AG04450 (cell line): Measurements from ENCODE around the gene GKN2. TPM values are rescaled to one million over a fixed set of nuclear protein-coding genes. Genes with fewer than 3 reads are reported as not detected.

ENCODE experiments used
- CTCF ChIA-PET: fragments of 300-600, 350-600 bp; formaldehyde crosslinking; extraction: SDS; loops from one replicate; lab custom pipeline; 2022; ENCODE audit warnings: antibody characterized with exemption, inconsistent platforms; lab: Charles Lee
- POLR2A ChIA-PET: fragments of 350-600 bp; formaldehyde crosslinking; extraction: SDS; loops from one replicate; lab custom pipeline; 2021; ENCODE audit warnings: antibody characterized with exemption, inconsistent platforms; lab: Yijun Ruan, JAX
- DNase-seq: peaks from one replicate; pipeline ENCODE4 v3.0.0-alpha.2; 2011; ENCODE audit warnings: low read depth, low spot score
- H3K27ac ChIP-seq: one replicate; pipeline ENCODE4 v1.5.1; 2012; ENCODE audit warnings: low read depth, low read length, control low read depth
- H3K27me3 ChIP-seq: one replicate; pipeline ENCODE4 v1.6.0; 2012; ENCODE audit warnings: low read length; ENCODE audit not compliant: control insufficient read depth, insufficient read depth
- H3K4me3 ChIP-seq: 2 replicates; pipeline ENCODE4 v1.5.1; 2011; ENCODE audit warnings: mild to moderate bottlenecking, low read depth, low read length, control low read depth
- H3K9me3 ChIP-seq: 2 replicates; pipeline ENCODE4 v1.5.1; 2012; ENCODE audit warnings: low read length; ENCODE audit not compliant: control insufficient read depth, insufficient read depth
- CTCF ChIP-seq: IDR thresholded peaks from 2 replicates; pipeline ENCODE4 v1.5.1; 2011; ENCODE audit warnings: low read depth, low read length, control low read depth, inconsistent platforms
- polyA plus RNA-seq: library from polyadenylated mRNA; depleted of rRNA; stranded (reverse); fragments of >200 nt; gene quantifications from 2 replicates; pipeline ENCODE4 v1.2.3, GENCODE V29; 2011

GKN2 gene
- polyA plus RNA-seq, 1 experiment, result not detected

- Histone ChIP-seq H3K4me3 (no peak overlapping the region), H3K9me3 (no peaks in the 10 kb centered on the region), H3K27me3 (no peaks in the 10 kb centered on the region), H3K27ac (no peak overlapping the region)
- POLR2A ChIA-PET, result no interaction called here
- TF ChIP-seq CTCF, result no peak
- no peak for DNase-seq
- CTCF ChIA-PET, result interaction anchor here (0.6 to 3.8 kb wide), 3 partner anchors 9 to 236 kb away, joined by 3 to 24 read pairs (median 10); no protein-coding TSS in a partner anchor
These were observed 794 bp downstream of the GKN2 start for GRCh38 chr2:68951899-68952298.

GRCh38 chr2:68948710-68949109, 4.0 kb downstream of the GKN2 start:
- no peak for TF ChIP-seq CTCF
- Histone ChIP-seq H3K27me3 (no peaks in the 10 kb centered on the region), H3K27ac (no peak overlapping the region), H3K4me3 (no peak overlapping the region), H3K9me3 (no peaks in the 10 kb centered on the region; the same call in 1 of the 2 replicates)
- ChIA-PET CTCF (no interaction called here), POLR2A (interaction anchor here (0.7 kb wide), 1 partner anchor 388 kb away, joined by 4 read pairs; no protein-coding TSS in a partner anchor)
- DNase-seq, result no peak

GRCh38 chr2:68946117-68946516, 6.6 kb downstream of the GKN2 start:
- no peak overlapping the region for H3K4me3 ChIP-seq
- H3K9me3 ChIP-seq, result peaks cover 2% of the 10 kb centered on the region
- H3K27me3 ChIP-seq, result no peaks in the 10 kb centered on the region
- TF ChIP-seq CTCF, result no peak
- ChIA-PET CTCF (no interaction called here), POLR2A (no interaction called here)
- no peak for DNase-seq
- H3K27ac ChIP-seq, result no peak overlapping the region

GRCh38 chr2:68943581-68944568, 8.8 kb downstream of the GKN2 start:
- POLR2A ChIA-PET, result no interaction called here
- DNase-seq, result no peak
- CTCF ChIA-PET, result interaction anchor here (0.5 to 3.1 kb wide), 38 partner anchors 9 to 583 kb away, joined by 3 to 24 read pairs (median 5); partner anchors contain the start of genes ANTXR1, APLF, FBXO48 and GKN2
- peak; percentile 93 for TF ChIP-seq CTCF
- Histone ChIP-seq H3K9me3 (peaks cover 2% of the 10 kb centered on the region), H3K27ac (no peak overlapping the region), H3K4me3 (no peak overlapping the region), H3K27me3 (no peaks in the 10 kb centered on the region)

GRCh38 chr2:68942827-68943226, 9.9 kb downstream of the GKN2 start:
- TF ChIP-seq CTCF, result no peak
- H3K4me3 ChIP-seq, result no peak overlapping the region
- POLR2A ChIA-PET, result no interaction called here
- DNase-seq, result no peak
- CTCF ChIA-PET, result interaction anchor here (0.8 to 3.1 kb wide), 30 partner anchors 8 to 476 kb away, joined by 3 to 24 read pairs (median 6); partner anchors contain the start of genes ANTXR1, APLF, FBXO48 and GKN2
- H3K27ac ChIP-seq, result no peak overlapping the region
- H3K27me3 ChIP-seq, result no peaks in the 10 kb centered on the region
- peaks cover 2% of the 10 kb centered on the region for H3K9me3 ChIP-seq
